Measurements from ENCODE around the gene SLC44A4.
"Not testable (repeated sequence)": the region's sequence is repeated elsewhere in the genome, so short reads cannot be mapped to it uniquely, and the experiment has no call there.

Gene SLC44A4

DNA sequence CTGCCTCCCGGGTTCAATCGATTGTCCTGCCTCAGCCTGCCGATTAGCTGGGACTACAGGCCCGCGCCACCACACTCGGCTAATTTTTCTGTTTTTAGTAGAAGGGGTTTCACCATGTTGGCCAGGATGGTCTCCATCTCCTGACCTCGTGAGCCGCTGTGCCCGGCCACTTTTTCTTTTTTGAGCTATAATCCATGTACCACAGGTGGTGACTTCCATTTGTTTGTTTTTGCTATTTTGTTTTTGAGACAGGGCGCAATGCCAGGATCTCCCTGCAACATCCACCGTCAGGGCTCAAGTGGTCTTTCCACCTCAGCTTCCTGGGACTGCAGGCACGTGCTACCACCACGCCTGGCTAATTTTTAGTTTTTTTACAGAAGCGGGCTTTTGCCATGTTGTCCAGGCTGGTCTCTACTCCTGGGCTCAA is 42.7 kb downstream of the SLC44A4 start:
- no peak for DNase-seq (ENCODE audit: low read depth)

DNA sequence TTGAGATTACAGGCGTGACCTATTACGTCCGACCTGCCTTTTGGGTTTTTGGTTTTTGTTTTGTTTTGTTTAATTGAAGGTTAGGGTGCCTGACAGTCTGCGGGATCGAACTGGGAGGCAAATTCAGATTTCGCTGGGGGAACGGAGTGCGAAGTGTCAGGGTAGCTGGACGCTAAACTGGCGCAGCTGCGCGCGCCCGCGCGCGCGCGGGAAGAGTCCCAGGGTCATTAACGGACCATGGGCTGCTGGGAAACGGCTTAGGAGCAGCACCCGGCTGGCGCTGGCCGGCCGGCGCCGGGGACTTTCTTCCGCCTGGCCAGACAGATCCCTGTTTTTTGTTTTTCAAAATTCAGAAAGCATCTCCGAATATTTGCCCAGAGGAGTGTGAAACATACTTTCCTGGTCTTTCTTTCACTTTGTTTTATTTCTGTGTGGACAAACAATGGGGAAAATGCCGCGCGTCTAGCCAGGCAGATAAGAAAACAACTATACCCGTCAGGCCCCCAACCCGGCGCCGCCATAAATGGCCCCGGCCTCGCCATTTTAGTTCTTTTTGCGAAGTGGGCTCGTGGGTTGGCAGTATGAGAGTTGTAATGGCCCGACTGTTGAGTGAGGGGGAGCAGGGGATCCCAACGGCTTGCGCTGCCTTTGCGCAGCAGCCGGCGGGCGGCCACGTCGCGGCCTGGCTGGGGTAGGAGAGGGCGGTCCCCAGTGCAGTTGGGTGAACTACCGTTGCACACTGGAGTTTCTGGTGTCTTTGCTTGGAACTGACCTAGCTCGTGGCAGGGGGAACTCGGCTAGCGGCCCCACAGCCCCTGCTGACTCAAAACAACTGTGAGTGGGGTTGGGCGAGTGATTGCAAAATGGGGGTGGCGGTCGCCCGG is 44.2 kb downstream of the SLC44A4 start:
- peak; percentile 55 for DNase-seq (ENCODE audit: low read depth)
- peak overlapping the region; percentile 89 for H3K4me3 ChIP-seq (ENCODE audit: low read depth, low read length)

More for the DNA sequence above, 42.7 kb downstream of the SLC44A4 start:
- H3K4me3 ChIP-seq (ENCODE audit: low read depth, low read length) = peak overlapping the region; percentile 89

DNA sequence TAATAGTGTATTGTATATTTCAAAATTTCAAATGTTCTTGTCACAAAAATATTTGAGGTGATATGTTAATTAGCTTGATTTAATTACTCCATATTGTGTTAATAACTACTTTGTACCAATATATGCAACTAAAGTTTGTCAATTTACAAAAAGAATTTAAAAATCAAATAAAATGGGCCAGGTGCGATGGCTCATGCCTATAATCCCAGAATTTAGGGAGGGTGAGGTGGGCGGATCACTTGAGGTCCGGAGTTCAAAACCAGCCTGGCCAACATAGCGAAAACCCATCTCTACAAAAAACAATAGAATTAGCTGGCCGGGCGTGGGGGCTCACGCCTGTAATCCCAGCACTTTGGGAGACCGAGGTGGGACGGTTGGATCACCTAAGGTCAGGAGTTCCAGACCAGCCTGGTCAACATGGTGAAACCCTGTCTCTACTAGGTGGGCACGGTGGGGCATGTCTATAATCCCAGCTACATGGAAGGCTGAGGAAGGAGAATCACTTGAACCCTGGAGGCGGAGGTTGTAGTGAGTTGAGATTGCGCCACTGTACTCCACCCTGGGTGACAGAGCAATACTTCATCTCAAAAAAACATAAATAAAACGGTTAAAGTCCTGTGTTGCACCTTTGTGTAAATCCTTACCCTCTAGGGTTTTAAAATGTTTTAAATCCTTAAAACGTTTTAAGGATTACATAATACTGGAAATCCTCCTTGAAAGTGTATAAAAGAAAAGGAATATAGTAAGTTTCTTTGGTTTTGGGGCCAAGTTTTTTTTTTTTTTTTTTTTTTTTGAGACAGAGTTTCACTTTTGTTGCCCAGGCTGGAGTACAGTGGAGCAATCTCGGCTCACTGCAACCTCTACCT is 47.2 kb downstream of the SLC44A4 start:
- H3K4me3 ChIP-seq (ENCODE audit: low read depth, low read length) = peak overlapping the region; percentile 55
- no peak for DNase-seq (ENCODE audit: low read depth)

DNA sequence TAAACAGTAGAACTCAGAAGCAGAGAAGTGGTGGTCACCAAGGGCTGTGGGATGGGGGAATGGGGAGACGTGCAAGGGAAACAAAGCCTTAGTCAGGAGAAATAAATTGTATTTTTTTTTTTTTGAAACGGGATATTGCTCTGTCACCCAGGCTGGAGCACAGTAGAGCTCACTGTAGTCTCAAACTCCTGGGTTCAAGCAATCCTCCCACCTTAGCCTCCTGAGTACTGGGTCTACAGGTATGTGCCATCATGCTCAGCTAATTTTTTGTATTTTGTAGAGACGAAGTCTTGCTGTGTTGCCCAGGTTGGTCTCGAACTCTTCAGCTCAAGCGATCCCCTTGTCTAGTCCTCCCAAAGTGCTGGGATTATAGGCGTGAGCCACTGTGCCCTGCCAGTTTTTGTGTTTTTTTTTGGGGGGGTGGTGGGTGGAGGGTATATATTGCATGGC is 47.9 kb downstream of the SLC44A4 start:
- DNase-seq (ENCODE audit: low read depth) = no peak
- peak overlapping the region; percentile 55 for H3K4me3 ChIP-seq (ENCODE audit: low read depth, low read length)

DNA sequence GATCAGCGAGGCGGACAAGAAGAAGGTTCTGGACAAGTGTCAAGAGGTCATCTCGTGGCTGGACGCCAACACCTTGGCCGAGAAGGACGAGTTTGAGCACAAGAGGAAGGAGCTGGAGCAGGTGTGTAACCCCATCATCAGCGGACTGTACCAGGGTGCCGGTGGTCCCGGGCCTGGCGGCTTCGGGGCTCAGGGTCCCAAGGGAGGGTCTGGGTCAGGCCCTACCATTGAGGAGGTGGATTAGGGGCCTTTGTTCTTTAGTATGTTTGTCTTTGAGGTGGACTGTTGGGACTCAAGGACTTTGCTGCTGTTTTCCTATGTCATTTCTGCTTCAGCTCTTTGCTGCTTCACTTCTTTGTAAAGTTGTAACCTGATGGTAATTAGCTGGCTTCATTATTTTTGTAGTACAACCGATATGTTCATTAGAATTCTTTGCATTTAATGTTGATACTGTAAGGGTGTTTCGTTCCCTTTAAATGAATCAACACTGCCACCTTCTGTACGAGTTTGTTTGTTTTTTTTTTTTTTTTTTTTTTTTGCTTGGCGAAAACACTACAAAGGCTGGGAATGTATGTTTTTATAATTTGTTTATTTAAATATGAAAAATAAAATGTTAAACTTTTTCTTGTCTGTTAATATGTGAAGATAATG is 49.0 kb downstream of the SLC44A4 start:
- no peak for DNase-seq (ENCODE audit: low read depth)
- peak overlapping the region; percentile 55 for H3K4me3 ChIP-seq (ENCODE audit: low read depth, low read length)

DNA sequence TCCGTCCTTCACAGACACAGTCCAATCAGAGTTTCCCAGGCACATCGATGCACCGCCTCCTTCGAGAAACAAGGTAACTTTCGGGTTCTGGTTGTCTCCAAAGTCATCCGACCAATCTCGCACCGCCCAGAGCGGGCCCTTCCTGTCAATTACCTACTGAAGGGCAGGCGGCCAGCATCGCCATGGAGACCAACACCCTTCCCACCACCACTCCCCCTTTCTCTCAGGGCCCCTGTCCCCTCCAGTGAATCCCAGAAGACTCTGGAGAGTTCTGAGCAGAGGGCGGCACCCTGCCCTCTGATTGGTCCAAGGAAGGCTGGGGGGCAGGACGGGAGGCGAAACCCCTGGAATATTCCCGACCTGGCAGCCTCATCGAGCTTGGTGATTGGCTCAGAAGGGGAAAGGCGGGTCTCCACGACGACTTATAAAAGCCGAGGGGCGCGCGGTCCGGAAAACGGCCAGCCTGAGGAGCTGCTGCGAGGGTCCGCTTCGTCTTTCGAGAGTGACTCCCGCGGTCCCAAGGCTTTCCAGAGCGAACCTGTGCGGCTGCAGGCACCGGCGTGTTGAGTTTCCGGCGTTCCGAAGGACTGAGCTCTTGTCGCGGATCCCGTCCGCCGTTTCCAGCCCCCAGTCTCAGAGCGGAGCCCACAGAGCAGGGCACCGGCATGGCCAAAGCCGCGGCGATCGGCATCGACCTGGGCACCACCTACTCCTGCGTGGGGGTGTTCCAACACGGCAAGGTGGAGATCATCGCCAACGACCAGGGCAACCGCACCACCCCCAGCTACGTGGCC is 51.3 kb downstream of the SLC44A4 start, which contains the start of gene HSPA1B:
Gene HSPA1B (plus strand): TSS at position 453 of the 794 bp plus-strand sequence. CDS start 213 bp downstream, at position 666.
- peak within 1 kb of the TSS; percentile 69 for H3K4me3 ChIP-seq (ENCODE audit: low read depth, low read length)
- DNase-seq (ENCODE audit: low read depth) = peak; percentile 99

DNA sequence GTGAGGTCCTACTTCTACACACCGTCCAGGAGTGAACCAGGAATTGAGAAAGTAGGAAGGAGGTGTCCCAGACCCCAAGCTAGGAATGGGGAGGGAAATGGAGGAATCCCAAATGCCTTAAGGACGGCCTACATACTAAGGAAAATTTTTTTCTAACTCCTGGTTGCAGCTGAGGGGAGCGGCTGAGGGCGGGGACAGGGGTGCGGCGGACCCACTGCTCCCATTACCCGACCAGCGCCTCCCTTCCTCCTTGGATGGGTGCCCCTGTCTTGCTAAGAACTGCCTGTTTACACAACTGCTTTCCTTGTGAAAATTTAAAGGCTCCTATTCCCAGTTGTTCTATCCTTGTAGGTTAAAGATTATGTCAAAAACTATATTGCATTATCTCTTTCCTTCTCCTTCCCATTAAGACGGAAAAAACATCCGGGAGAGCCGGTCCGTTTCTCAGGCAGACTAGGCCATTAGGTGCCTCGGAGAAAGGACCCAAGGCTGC is 52.0 kb downstream of the SLC44A4 start:
- peak overlapping the region; percentile 69 for H3K4me3 ChIP-seq (ENCODE audit: low read depth, low read length)
- peak; percentile 47 for DNase-seq (ENCODE audit: low read depth)

DNA sequence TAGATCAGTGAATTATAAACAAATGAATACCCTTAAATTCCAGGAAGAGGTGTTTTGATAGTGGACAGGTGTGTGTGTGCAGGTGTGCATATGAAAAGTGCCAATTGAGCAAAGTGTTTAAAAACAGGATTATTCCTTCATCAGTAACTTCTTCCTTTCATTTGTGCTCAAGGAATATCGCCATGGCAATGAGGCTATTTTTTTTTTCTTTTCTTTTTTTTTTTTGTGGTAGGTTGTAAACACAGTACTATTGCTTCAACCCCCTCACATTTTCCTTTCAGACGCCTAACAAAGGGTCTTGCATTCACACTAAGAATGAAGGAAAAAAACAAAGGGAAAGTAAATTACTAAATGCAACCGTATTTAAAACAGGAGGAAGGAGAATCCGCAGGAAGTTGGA is 53.2 kb downstream of the SLC44A4 start:
- DNase-seq (ENCODE audit: low read depth) = no peak
- H3K4me3 ChIP-seq (ENCODE audit: low read depth, low read length) = no peak overlapping the region

DNA sequence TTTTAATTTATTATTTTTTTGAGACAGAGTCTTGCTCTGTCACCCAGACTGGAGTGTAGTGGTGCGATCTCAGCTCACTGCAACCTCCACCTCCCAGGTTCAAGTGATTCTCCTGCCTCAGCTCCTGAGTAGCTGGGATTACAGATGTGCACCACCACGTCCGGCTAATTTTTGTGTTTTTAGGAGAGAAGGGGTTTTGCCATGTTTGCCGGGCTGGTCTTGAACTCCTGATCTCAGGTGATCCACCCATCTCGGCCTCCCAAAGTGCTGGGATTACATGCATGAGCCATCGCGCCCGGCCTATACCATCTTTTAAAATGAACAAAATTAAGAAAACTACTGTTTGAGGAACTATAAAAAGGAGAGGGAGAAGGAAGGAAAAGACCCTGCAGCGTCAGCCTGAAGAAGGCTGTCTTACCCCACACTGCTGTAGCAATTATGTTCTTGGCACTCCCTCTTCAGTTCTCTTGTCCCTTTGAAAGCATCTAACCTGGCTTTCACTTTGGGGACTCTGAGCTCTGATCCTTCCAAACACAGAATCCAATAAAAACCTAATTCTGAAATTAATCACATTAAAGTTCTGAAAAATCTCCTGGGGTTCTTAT is 55.1 kb downstream of the SLC44A4 start:
- H3K4me3 ChIP-seq (ENCODE audit: low read depth, low read length); DNase-seq (ENCODE audit: low read depth): not testable (repeated sequence)

DNA sequence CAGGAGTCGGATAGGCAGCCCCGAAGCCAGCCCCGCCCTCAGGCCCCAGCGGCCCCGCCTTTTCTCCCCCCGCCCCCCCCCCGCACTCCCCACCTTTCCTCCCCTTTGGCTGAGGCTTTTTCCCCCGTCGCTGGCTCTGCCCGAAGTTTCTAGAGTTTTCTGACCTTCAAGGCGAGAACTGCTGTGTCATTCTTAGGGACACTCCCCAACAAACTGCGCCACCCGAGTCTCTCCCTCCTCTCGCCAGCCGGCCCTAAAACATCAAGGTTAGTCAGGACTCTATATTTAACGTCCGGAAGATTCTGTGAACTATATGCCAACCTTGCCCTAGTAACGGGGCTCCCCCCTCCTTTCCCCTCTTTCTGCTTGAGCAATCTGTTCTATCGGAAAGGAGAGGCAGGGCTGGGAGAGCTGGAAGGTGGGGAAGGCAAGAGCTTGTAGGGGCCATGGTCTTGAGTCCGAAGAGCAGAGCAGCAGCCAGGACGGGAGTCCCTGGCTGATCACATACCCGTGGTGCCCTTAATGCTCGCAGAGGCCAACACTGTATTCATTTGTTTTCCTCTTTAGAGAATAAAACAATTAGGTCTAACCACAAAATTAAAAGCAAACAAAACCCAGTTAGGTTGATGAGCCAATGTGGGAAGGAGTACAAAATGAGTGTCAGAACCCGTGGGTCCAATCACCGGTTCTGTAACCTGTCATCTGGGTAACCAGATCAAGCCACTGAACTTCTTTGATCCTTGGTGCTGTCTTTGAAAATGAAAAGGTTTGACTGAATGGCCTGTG is 56.6 kb downstream of the SLC44A4 start:
- H3K4me3 ChIP-seq (ENCODE audit: low read depth, low read length) = peak overlapping the region; percentile 60
- peak; percentile 41 for DNase-seq (ENCODE audit: low read depth)

DNA sequence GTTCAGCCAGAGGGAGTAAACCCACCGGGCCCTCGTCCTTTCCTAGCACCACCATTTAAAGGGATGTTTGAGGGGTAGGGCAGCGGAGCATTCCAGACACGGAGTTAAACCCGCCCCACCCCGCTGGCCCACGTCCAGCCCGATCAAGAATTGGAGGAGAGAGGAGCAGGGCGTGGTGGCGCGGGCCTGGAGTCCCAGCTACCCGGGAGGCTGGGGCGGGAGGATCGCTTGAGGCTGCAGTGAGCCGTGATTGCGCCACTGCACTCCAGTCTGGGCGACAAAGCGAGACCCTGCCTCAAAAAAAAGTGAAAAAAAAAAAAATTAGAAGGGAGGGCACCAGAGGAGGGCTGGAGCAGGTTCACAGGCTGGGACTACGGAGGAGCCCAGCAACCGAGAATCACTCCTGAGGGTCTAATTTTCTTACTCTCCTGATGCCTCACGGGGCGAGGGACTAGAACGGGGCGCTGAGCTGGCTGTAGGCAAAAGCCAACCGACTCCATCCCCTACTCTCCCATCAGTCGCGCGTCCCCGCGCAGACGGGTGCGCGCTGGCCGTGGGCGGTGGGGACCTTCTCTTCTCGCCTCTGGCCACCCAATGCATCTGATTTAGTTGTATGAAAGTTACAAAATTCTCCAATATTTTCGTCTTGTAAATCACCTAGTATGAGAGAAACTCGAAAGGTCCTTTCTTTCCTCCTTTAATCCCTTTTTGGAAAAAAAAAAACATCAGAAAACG is 57.3 kb downstream of the SLC44A4 start:
- peak overlapping the region; percentile 60 for H3K4me3 ChIP-seq (ENCODE audit: low read depth, low read length)
- DNase-seq (ENCODE audit: low read depth) = no peak

DNA sequence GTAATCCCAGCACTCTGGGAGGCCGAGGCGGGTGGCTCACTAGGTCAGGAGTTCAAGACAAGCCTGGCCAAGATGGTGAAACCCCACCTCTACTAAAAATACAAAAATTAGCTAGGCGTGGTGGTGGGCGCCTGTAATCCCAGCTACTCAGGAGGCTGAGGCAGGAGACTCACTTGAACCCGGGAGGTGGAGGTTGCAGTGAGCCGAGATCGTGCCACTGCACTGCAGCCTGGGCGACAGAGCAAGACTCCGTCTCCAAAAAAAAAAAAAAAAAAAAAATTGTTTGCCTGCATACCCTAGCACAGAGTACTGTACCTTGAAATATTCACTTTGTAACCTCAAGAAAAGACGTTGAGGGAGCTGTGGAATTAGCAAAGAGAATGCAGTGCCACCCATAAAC is 58.4 kb downstream of the SLC44A4 start:
- DNase-seq (ENCODE audit: low read depth); H3K4me3 ChIP-seq (ENCODE audit: low read depth, low read length): not testable (repeated sequence)

DNA sequence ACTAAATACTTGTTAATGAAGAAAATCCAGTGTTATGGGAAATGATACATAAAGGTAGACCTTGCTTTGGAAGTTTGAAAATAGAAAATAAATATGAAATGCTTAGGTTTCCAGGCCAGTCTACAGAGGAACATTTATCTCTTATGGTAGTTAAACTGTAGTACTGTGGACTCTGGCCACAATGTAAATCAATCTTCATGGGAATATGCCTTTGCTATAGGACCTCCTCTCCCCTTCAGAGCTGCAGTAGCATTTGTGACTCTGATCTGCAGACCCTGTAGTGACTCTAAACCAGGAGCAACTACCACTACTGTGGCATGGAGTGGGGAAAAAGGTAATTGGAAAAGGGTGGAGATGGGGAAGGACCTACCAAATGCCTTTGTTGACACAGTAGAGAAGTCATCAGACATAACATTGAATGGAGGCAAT is 58.9 kb downstream of the SLC44A4 start:
- DNase-seq (ENCODE audit: low read depth) = no peak
- no peak overlapping the region for H3K4me3 ChIP-seq (ENCODE audit: low read depth, low read length)

DNA sequence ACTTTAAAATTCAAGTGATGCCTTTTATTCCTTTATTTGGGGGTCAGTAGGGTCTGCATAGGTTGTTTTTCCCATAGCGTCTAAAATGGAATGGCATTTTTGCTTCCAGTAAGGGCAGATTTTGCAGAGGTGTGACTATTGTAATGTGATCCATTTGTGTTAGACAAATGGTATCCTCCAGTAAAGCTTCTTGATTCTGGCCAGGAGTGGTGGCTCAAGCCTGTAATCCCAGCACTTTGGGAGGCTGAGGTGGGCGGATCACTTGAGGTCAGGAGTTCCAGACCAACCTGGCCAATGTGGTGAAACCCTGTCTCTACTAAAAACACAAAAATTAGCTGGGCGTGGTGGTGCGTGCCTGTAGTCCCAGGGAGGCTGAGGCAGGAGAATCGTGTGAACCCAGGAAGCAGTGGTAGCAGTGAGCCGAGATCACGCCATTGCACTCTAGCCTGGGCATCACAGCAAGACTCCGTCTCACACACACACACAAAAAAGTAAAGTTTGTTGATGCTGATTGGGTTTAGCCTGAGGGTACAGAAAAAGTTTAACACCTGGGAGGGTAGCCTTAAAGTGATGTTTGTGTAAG is 60.8 kb downstream of the SLC44A4 start:
- DNase-seq (ENCODE audit: low read depth) = not testable (repeated sequence)
- H3K4me3 ChIP-seq (ENCODE audit: low read depth, low read length) = peak overlapping the region; percentile 45

DNA sequence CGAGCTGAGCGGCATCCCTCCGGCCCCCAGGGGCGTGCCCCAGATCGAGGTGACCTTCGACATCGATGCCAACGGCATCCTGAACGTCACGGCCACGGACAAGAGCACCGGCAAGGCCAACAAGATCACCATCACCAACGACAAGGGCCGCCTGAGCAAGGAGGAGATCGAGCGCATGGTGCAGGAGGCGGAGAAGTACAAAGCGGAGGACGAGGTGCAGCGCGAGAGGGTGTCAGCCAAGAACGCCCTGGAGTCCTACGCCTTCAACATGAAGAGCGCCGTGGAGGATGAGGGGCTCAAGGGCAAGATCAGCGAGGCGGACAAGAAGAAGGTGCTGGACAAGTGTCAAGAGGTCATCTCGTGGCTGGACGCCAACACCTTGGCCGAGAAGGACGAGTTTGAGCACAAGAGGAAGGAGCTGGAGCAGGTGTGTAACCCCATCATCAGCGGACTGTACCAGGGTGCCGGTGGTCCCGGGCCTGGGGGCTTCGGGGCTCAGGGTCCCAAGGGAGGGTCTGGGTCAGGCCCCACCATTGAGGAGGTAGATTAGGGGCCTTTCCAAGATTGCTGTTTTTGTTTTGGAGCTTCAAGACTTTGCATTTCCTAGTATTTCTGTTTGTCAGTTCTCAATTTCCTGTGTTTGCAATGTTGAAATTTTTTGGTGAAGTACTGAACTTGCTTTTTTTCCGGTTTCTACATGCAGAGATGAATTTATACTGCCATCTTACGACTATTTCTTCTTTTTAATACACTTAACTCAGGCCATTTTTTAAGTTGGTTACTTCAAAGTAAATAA is 61.5 kb downstream of the SLC44A4 start:
- not testable (repeated sequence) for DNase-seq (ENCODE audit: low read depth)
- H3K4me3 ChIP-seq (ENCODE audit: low read depth, low read length) = peak overlapping the region; percentile 45

All from skeletal muscle cell (primary cell).